GM12864 (cell line): ENCODE data around the gene RPL31.

Source experiments
- DNase-seq: peaks from one replicate; pipeline ENCODE4 v3.0.0-alpha.2; 2011; ENCODE audit warnings: low read depth
- H3K4me3 ChIP-seq: 2 replicates; pipeline ENCODE4 v1.5.1; 2011; ENCODE audit warnings: mild to moderate bottlenecking, low read depth, low read length, control low read depth
- TF ChIP-seq, protein P1 (sequence below): IDR thresholded peaks from 2 replicates; pipeline ENCODE4 v1.5.1; 2011; ENCODE audit warnings: low read depth, mild to moderate bottlenecking, moderate library complexity, low read length, control low read depth, inconsistent platforms; ENCODE audit errors: missing control alignments

The RPL31 gene

DNA sequence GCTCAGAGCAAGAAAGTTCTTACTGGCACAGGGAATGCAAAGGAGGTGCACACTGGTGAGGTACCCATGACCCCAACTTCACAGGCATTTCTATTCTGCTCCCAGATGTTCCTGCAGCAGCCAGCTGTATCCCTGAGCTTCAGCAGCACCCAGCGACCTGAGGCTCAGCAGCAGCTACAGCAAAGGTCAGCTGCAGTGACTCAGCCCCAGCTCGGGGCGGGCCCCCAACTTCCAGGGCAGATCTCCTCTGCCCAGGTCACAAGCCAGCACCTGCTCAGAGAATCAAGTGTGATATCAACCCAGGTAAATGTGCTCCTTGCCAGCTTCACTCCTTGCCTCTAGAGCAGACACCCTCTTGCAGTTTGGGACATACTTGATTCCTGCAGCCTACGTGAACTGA lies 14.1 kb upstream of the RPL31 start:
- DNase-seq = no peak
- TF ChIP-seq, protein P1, sequence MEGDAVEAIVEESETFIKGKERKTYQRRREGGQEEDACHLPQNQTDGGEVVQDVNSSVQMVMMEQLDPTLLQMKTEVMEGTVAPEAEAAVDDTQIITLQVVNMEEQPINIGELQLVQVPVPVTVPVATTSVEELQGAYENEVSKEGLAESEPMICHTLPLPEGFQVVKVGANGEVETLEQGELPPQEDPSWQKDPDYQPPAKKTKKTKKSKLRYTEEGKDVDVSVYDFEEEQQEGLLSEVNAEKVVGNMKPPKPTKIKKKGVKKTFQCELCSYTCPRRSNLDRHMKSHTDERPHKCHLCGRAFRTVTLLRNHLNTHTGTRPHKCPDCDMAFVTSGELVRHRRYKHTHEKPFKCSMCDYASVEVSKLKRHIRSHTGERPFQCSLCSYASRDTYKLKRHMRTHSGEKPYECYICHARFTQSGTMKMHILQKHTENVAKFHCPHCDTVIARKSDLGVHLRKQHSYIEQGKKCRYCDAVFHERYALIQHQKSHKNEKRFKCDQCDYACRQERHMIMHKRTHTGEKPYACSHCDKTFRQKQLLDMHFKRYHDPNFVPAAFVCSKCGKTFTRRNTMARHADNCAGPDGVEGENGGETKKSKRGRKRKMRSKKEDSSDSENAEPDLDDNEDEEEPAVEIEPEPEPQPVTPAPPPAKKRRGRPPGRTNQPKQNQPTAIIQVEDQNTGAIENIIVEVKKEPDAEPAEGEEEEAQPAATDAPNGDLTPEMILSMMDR = no peak
- H3K4me3 ChIP-seq = no peak overlapping the region

DNA sequence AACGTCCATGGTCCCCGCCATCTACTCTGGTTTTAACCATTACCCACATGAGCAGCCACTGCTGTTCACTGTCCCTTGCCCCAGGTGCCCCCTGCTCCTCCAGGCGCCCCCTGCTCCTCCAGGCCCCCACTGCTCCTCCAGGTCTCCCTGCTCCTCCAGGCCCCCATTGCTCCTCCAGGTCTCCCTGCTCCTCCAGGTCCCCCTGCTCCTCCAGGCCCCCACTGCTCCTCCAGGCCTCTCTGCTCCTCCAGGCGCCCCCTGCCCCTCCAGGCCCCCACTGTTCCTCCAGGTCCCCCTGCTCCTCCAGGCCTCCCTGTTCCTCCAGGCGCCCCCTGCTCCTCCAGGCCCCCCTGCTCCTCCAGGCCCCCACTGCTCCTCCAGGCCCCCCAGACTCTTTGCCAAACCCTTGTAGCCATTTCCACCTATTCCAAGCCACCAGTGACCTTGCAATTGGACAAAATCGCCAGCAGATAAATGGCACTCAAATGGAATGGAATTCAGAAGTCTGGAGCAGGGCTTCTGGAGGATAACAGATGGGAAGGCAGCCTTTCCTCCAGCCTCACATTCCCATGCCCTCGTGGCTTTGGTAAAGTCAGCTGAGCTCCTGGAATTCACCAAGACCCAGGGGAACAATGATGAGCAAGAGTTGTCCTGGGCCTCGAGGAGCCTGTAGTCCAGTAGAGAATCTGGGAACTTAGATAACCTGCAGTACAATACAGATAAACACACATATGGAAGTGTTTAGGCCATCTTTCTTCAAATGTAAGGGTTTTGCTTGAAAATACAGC lies 13.3 kb upstream of the RPL31 start:
- no peak overlapping the region for H3K4me3 ChIP-seq
- DNase-seq = no peak
- TF ChIP-seq, protein P1 = no peak

DNA sequence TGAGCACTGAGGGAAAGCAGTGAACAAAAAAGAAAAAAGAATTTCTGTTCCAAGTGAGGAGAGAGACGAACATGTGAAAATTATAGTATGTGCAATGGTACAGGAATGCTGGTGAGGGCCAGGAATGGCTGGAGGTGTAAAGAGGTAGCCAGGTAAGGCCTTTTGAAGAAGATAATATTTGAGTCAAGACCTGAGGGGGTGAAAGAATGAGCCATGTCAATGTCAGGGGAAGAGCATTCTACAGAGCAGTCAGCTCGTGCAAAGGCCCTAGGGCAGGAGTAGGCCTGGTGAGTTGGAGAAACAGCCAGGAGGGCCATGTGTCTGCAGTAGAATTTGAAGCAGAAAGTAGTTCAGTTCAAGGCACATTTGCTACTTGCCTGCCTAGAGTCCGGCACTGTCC lies 12.4 kb upstream of the RPL31 start:
- no peak for DNase-seq
- H3K4me3 ChIP-seq = no peak overlapping the region
- TF ChIP-seq, protein P1 = no peak

DNA sequence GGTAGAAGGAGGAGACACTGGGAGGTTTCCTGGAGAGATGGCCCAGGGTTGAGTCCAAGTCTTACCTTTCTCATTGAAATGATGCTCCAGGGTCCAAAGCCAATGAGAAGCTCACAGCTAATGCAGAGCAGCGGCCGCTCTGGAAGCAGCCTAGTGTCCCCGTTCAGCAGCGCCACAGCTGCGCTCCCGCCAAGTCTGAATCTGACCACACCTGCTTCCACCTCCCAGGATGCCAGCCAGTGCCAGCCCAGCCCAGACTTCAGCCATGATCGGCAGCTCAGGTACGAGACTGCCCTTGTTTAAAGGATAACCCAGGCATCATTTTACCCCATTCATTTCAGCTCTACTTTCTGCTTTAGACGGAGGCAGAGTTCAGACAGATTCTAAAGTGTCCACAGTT lies 11.9 kb upstream of the RPL31 start:
- no peak for DNase-seq
- H3K4me3 ChIP-seq = no peak overlapping the region
- TF ChIP-seq, protein P1 = no peak

DNA sequence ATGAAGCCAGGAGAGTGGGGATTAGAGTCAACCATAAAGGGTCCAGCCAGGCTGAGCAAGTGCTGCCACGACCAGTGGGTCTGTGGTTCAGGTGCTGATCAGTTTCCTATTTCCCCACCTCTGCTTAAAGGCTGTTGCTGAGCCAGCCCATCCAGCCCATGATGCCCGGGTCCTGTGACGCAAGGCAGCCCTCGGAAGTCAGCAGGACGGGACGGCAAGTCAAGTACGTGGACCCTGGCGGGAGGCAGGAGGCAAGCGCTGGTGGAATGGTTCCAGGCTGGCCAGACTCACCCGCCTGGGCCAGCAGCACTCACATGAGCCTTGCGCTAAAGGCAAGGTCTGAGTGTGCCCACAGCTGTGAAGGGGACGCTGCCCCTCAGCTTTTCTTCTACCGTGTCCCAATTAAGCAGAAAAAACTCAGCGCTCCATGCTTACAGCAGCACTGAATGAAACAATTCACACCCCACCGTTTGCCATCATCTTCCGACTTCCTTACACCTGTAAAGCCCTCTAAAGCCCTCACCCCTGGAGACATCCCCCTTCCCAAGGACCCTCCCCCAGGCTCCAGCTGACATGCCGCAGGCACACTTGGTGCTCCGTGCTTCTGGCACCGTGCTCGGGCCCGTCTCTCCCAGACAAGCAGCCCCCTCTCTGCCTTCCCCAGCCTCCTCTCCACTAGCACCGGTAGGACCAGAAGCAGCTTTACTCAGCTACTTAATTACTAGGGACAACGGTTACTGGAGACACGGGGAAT lies 11.3 kb upstream of the RPL31 start:
- no peak for DNase-seq

DNA sequence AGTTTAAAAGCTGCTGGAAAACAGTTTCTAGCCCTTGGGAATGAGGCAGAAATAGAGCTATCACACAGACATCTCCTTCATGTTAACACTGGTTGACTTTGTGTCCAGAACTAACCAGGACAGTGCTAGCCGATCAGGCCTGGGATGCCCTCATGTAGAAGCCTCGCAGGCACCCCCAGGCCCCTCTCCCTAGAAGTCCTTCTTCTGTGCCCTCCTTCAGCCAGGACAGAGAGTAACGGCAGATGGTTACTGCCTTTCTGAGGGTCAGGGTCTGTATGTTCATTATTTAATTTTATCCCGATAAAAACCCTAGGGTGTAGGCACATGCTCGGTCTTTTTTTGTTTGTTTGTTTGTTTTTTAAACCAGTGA lies 10.7 kb upstream of the RPL31 start:
- TF ChIP-seq, protein P1 = no peak
- DNase-seq = no peak
- no peak overlapping the region for H3K4me3 ChIP-seq

More for the DNA sequence above, 11.3 kb upstream of the RPL31 start:
- TF ChIP-seq, protein P1 = no peak
- H3K4me3 ChIP-seq = no peak overlapping the region
